ENCODE results near the gene OLIG3.

- TF ChIP-seq CTCF (IDR thresholded peaks at IDR 0.05; ENCODE audit: insufficient read depth, low read depth, low read length) = no peak
- no peak for TF ChIP-seq EZH2 (IDR thresholded peaks at IDR 0.05; ENCODE audit: insufficient read depth, low read length)
These were observed 42.0 kb upstream of the OLIG3 start for GRCh38 chr6:137536104-137536773.

Measured in astrocyte (in vitro differentiated cells and primary cell).